Measurements from ENCODE around the gene PPA1.
"Not testable (repeated sequence)": the region's sequence is repeated elsewhere in the genome, so short reads cannot be mapped to it uniquely, and the experiment has no call there.

Gene PPA1

GRCh38 chr10:70233109-70233938 is at the start of gene PPA1:
PPA1 (minus strand) TSS chr10:70233429; CDS start chr10:70233327, 102 bp downstream.
- peak; percentile 97 to 100 (median 98) for DNase-seq

- DNase-seq: no peak
Observed at GRCh38 chr10:70281609-70282008, 48.4 kb upstream of the PPA1 start.

- no peak for DNase-seq
Observed at GRCh38 chr10:70280099-70280498, 46.9 kb upstream of the PPA1 start.

- DNase-seq: no peak
Observed at GRCh38 chr10:70277396-70278030, 44.3 kb upstream of the PPA1 start.

GRCh38 chr10:70274643-70275042 is 41.4 kb upstream of the PPA1 start:
- no peak for DNase-seq

GRCh38 chr10:70272925-70273316 is 39.7 kb upstream of the PPA1 start:
- DNase-seq: no peak

- DNase-seq: no peak
Observed at GRCh38 chr10:70271996-70272924, 39.0 kb upstream of the PPA1 start.

- no peak for DNase-seq
Observed at GRCh38 chr10:70270952-70271351, 37.7 kb upstream of the PPA1 start.

- no peak for DNase-seq
Observed at GRCh38 chr10:70269741-70270140, 36.5 kb upstream of the PPA1 start.

- DNase-seq: no peak
Observed at GRCh38 chr10:70268376-70268775, 35.1 kb upstream of the PPA1 start.

GRCh38 chr10:70267161-70267933 is 34.1 kb upstream of the PPA1 start:
- DNase-seq: no peak

- no peak for DNase-seq
Observed at GRCh38 chr10:70266701-70267100, 33.5 kb upstream of the PPA1 start.

GRCh38 chr10:70266056-70266455 is 32.8 kb upstream of the PPA1 start:
- DNase-seq: no peak

GRCh38 chr10:70265032-70265689 is 31.9 kb upstream of the PPA1 start:
- no peak for DNase-seq

- no peak for DNase-seq
Observed at GRCh38 chr10:70260734-70261133, 27.5 kb upstream of the PPA1 start.

- no peak for DNase-seq
Observed at GRCh38 chr10:70260259-70260658, 27.0 kb upstream of the PPA1 start.

GRCh38 chr10:70258216-70258615 is 25.0 kb upstream of the PPA1 start:
- DNase-seq: no peak

GRCh38 chr10:70257816-70258215 is 24.6 kb upstream of the PPA1 start:
- not testable (repeated sequence) for DNase-seq

- no peak for DNase-seq
Observed at GRCh38 chr10:70256463-70256862, 23.2 kb upstream of the PPA1 start.

- DNase-seq: no peak
Observed at GRCh38 chr10:70255329-70256299, 22.4 kb upstream of the PPA1 start.
